HG02870 (cell line): Measurements from ENCODE around the gene ELOVL1.

ENCODE experiments used
- ATAC-seq: cut with Tn5 transposase; IDR thresholded peaks from one replicate; pipeline ENCODE4 v1.9.1; 2021; ENCODE audit warnings: mild to moderate bottlenecking, moderate library complexity; ENCODE audit not compliant: unreplicated experiment

Gene ELOVL1

DNA sequence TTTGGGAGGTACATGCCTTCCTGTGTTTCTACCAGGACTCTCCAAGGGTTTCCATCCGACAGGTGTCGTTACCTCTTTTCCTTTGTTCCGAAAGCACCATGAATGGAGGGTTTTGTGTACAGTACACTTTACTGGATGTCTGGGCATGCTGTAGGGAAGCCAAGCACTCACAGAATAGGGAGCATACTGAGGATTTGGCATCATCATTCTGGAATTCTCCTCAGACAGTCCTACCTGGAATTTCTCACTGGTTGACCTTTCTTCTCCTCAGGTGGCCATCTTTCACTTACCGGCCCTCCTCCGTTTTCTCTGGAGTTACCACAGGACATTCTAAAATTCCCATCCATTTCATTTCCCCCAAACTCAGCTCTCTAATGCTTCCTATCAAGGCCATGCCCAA, 36.1 kb downstream of the ELOVL1 start:
- ATAC-seq = no peak

- ATAC-seq = no peak
These were observed 37.6 kb downstream of the ELOVL1 start for GRCh38 chr1:43329995-43330751.

GRCh38 chr1:43327549-43328292, 40.1 kb downstream of the ELOVL1 start:
- no peak for ATAC-seq

DNA sequence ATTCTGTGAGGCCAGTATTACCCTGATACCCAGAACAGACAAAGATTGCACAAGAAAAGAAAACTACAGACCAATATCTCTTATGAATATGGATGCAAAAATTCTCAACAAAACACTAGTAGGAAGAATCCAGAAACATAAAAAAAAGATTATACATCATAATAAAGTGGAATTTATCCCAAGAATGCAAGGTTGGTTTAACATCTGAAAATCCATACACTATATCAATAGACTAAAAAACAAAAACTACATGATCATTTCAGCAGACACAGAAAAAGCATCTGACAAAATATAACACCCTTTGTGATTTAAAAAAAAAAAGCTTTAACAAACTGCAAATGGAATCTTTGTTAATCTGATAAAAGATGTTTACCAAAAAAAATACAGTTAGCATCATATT, 42.4 kb downstream of the ELOVL1 start:
- no peak for ATAC-seq

DNA sequence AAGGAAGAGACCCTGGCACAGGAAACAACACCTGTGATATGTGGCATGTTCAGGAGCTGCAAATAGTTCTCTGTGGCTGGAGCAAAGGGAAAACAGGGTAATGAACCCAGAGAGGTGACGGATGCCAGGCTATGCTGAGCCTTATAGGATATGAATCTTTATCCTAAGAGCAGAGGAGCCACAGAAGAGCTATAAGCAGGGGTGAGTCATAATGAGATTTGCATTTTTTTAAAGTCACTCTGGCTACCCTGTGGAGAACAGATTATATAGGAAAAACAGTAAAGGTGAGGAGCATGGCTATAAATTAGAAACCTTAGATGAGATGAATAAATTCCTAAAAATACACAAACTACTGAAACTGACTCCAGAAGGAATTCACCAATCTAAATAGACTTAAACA, 43.0 kb downstream of the ELOVL1 start:
- ATAC-seq = no peak

DNA sequence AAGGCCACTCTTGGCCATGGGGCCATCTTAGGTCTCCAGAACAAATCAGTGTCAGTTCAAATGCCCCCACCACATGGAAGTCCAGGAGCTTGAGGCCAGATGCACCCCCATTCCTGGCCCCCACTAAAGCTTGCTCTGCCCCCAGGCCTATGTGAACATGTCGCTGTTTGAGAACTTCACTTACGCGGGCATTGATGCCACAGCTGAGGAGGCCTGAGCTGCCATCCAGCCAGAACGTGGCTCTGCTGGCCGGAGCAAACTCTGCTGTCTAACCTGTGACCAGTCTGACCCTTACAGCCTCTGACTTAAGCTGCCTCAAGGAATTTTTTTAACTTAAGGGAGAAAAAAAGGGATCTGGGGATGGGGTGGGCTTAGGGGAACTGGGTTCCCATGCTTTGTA, 45.3 kb downstream of the ELOVL1 start:
- no peak for ATAC-seq

GRCh38 chr1:43321331-43321891, 46.4 kb downstream of the ELOVL1 start:
- ATAC-seq = no peak

DNA sequence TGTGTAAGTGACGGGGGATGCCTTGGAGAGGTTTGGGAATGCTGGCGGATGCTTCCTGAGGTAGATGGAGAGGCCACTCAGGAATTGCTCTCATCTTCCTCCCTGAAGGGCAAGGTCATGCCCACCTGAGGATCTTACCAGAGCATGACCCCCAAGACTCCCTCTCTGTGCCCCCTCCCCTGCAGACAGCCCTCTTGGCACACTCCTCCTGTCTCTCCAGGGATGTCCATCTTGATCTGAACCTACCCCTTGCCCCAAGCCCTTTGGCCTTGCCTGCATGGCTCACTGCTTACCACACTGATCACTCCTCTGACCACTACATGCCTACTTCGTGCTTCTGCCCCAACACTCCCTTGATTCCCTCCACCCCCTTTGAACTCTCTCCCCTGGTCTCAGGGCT, 48.0 kb downstream of the ELOVL1 start:
- no peak for ATAC-seq

- no peak for ATAC-seq
These were observed 48.5 kb downstream of the ELOVL1 start for GRCh38 chr1:43319288-43319687.

DNA sequence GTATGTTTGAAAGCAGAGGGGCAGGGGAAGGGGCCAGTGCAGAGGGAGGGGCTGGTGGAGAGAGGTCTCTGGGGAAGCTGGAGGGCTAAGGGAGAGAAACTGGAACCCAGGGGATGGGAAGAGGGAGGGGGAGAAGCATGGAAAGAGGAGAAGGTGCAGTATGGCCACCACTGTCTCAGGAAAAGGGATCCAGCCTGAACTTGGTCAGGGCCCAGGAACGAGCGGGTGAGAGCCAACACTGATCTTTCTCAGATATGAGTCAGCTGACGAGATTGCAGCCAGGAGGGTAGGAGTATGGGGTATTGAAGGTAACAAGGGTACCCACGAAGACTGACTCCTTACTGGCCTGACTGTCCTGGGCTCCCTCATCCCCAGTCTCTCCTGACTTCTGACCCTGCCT, 49.0 kb downstream of the ELOVL1 start:
- ATAC-seq = no peak

DNA sequence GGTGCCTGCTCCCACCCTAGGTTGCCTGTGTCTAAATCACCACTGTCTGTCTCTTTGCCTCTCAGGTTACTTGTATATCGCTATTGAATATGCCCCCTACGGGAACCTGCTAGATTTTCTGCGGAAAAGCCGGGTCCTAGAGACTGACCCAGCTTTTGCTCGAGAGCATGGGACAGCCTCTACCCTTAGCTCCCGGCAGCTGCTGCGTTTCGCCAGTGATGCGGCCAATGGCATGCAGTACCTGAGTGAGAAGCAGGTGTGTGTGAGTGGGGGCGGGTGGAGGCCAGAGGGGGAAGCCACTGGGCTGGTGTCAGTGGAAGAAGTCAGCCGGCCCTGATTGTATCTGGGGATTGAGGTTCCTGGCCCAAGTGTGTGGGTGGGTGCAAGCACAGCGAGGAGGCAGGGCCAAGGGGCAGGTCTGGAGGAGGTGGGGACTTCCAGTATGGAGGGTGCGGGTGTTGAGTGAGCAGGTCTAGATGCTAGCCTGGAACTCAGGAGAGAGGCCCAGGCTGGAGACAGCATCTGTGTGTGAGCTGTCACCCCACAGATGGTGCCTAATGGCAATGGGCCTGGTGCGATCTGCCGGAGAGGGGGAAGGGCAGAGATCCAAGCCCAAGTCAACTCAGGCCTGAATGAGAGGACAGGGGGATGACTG, 49.9 kb downstream of the ELOVL1 start:
- no peak for ATAC-seq

GRCh38 chr1:43316738-43317520, 50.9 kb downstream of the ELOVL1 start:
- no peak for ATAC-seq

GRCh38 chr1:43315963-43316737, 51.7 kb downstream of the ELOVL1 start:
- no peak for ATAC-seq

- ATAC-seq = no peak
These were observed 52.3 kb downstream of the ELOVL1 start for GRCh38 chr1:43315481-43315880.

- no peak for ATAC-seq
These were observed 53.6 kb downstream of the ELOVL1 start for GRCh38 chr1:43314233-43314632.

GRCh38 chr1:43313771-43314170, 54.0 kb downstream of the ELOVL1 start:
- no peak for ATAC-seq
